Fibroblast of skin of back (primary cell): Measurements from ENCODE around the gene PIK3C2B.

Source experiments
- DNase-seq: peaks from one replicate; pipeline ENCODE4 v3.0.0-alpha.2; 2013

PIK3C2B gene

DNA sequence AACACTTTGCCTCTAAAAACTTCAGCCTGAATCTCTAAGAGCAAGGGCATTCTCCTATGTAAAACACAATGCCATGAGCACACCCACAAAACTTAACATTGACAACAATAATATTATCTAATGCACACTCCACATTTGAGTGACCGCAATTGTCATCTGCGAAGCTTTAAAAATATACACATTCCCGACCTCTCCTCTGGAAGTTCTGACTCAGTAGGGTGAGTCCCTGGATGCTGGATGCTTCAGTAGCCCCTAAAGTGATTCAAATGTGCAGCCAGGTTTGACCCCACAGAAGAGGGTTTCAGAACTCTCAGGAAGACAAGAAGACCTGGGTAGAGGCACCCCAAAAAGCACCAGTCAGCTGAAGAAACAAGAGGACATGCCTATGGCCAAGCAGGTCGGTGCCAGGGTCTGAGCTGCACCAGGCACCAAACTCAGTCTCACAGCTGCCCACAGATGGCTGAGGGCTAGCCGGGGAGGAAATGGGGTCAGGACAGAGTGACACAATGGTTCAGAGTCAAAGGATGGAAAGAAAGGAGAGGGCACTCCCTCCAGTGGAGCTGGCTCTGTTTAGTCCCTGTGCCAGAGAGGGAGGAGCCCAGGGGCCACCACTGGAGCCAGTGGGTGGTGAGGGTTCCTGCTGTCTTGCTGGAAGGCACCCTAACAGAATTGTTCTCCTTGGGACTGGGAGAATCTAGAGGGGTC lies 17.4 kb downstream of the PIK3C2B start:
- no peak for DNase-seq

DNA sequence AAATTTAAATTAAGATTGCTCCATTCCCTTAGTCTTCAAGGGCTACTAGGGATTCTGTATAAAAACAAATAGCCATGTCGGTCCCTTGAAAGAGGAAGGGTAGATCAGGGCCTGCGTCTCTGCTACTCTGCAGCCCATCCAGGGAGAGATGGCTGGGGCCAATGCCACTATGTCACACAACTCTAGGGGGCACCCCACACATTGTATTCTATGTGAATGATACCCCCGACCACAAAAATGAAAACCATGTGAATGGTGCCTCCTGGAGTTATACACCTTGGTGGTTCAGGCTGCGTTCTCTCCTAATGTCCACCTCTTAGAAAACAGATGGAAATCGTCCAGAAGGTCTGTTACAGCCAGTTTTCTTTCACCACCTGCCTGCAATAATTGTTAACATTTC lies 18.0 kb downstream of the PIK3C2B start:
- no peak for DNase-seq

DNA sequence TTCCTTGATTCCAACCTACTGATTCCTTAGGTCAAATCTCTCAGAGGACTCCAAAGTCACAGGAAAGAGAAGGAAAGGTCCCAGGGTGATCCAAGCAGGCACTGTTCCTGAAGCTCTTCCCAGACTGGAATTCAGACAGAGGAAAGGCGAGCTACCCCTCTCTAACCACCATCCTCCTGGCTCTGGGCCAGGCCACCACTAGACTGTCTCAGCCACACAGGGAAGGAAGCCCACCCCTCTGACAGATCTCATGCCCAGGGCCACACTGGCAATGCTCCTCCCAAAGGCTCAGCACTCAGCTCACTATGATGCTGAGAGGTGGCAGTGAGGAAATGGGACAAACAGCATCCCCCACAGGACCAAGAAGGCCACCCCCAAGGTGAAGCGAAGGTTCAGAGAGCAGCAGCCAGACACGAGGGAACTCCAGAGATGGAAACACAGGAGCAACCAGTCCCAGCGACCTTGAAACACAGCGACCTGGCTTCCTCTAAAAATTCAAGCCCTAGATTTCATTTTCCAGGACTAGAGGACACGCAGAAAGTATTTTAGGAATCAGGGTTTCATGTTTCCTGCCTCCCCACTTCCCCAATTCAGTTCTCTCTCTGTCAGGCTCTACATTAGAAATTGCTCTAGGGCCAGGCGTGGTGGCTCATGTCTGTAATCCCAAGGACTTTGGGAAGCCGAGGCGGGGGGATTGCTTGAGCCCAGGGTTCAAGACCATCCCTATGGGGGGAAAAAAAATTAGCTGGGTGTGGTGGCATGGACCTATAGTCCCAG lies 18.8 kb downstream of the PIK3C2B start:
- DNase-seq: peak; percentile 29

DNA sequence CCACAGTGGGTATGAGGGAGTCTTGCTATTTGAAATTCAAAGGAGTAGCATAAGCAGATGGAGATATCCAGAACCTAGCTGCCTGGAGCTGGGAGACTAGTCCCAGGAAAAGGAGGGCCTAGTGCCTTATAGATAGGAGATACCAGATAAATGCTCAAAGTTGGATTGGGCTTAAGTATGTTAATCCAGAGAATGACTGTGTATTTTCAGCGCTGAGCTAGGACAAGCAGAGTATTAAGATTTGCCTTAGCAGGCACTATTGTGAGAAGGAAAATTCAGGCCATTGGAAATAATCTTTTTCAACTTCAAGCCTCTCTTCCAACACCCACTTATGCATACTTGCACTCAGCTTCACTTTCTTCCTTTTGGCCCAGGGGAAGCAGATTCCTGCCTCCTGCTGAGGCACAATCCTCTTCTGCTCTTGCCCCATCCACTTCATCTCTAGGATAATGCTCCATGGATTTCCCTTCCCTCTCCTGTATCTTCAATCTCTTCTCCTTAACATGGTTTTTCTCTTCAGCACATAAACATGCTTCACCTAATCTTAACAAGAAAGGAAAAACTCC lies 21.1 kb downstream of the PIK3C2B start:
- no peak for DNase-seq

DNA sequence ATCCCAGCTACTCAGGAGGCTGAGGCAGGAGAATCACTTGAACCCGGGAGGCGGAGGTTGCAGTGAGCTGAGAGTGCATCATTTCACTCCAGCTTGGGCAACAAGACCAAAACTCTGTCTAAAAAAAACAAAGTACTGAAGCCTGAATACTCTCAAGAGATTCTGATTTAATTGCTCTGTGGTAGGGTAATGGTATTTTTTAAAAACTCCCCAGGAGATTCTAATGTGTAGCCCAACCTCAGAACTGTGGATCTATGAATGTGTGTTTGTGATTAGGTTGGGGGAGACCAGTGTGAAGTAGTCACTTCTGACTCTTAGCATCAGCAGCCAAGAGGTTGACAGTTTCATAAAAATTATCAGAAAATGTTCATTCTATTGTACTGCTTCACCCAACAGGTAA lies 21.9 kb downstream of the PIK3C2B start:
- no peak for DNase-seq

DNA sequence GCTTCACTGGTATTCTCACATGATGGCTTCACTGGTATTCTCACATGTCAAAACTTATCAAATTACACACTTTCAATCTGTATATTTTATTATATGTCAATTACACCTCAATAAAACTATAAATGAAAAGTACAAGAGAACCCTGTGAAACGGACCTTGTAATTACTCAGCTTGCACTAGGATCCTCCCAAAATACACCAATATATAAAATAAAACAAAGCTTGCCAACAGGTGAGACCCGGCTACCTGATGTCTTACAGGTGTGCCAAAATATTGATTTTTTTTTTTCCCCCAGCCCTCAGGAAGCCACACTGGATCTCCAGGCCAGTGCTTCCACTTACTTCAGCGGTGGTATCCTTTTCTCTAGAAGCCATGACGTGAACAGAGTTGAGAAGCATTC lies 22.9 kb downstream of the PIK3C2B start:
- no peak for DNase-seq

DNA sequence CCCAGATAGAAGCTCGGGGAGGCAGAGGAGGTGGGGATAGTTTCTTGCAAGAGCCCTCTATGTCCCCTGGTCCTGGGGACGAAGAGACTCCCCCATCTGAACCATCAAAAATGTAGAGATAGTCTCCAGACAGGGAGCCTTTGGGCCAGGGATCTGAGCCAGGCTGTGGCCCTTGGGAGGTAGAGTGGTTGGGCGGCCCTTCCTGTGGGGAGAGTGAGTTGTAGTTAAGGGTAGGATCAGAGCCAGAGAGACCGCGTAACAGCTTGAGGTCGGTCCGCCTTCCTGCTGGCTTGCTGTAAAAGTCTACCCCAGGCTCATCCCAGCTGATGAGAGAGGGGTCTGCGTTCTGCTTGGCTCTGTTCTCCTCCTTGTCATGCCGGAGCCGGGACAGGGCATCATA lies 25.3 kb downstream of the PIK3C2B start:
- no peak for DNase-seq

DNA sequence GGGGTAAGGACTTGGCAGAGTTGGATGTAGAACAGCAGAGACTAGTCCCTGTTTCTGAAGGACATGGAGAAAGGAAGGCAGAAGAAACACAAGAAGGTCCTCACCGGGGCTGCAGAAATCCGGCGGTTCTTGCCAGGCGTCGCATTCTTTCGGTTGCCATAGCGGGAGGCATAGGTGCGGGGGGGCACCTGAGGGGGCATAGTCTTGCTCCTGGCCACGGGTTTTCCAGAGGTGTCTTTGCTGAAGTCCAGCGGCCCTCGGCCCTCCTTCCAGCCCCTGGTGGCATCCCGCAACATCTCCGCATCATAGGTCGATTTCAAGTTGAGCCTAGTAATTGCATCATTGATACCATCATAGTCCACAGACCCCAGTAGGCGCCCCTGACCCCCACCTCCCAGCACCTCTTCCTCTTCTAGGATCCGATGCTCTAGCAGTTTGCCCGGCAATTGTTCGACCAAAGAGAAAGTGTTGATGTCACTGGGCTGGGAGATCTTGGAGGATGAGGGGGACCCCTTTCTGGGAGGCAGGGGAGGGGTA lies 25.8 kb downstream of the PIK3C2B start:
- DNase-seq: no peak

DNA sequence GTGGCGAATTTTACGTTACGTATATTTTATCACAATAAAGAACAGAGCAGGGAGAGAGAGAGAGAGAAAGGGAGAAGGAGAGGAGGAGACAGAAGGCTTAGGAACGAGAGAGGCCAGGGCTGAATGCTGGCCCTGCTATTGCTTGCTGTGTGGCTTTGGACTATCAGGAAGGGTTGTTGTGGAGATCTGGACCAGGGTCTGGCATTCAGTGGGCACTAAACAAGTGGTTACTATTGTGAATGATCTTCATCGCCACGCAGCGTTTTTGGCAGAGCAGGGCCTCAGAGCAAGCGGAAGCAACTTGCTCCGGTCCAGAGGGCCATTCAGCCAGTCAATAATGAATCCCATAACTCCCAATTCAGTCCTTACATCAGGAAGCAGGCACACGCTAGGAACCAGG lies 26.4 kb downstream of the PIK3C2B start:
- no peak for DNase-seq

DNA sequence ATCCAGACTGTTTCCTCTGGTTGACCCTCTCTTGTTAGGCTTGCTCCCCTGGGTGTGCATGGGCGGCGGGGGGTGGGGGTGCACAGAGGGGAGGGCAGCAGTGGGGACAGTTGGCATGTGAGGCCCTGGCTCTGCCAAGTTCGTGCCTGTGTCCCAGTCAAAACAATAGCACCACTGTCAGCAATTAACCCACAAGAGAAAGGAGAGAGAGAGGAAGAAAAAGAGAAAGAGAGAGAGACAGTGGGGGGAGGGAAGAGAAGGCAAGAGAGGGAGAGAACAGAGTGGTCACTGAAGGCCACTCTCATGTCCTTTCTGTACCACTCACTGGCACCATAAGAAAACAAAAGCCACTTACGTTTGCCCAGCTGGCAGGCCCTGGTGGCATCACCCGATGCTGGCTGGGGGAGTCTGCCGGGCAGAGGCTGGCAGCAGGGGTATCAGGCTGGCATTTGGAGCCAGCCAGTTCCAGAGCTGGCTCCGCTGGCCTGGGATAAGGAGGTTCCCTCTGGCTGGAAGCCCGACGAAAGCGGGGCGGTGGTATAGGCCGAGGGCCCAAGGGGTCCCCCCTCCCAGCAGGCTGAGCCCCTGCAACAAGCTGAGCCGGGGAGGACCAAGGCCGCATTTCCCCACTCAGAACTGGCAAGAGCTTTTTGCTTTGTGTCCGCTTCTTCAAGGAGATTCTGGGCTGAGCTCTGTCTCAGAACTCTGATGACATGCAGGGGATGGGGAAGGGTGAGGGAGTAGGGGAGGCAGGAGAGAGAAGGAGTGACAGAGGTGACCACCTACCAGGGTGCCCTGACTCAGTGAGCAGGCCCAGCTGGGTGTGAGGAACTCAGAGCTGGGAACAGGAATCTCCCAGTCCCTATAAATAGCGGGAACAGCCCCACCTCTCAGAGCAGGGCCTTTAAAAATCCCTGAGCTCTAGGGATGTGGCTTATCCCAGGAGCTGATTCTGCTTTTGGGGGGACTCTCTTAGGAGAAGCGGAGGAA lies 27.9 kb downstream of the PIK3C2B start:
- peak; percentile 29 for DNase-seq

DNA sequence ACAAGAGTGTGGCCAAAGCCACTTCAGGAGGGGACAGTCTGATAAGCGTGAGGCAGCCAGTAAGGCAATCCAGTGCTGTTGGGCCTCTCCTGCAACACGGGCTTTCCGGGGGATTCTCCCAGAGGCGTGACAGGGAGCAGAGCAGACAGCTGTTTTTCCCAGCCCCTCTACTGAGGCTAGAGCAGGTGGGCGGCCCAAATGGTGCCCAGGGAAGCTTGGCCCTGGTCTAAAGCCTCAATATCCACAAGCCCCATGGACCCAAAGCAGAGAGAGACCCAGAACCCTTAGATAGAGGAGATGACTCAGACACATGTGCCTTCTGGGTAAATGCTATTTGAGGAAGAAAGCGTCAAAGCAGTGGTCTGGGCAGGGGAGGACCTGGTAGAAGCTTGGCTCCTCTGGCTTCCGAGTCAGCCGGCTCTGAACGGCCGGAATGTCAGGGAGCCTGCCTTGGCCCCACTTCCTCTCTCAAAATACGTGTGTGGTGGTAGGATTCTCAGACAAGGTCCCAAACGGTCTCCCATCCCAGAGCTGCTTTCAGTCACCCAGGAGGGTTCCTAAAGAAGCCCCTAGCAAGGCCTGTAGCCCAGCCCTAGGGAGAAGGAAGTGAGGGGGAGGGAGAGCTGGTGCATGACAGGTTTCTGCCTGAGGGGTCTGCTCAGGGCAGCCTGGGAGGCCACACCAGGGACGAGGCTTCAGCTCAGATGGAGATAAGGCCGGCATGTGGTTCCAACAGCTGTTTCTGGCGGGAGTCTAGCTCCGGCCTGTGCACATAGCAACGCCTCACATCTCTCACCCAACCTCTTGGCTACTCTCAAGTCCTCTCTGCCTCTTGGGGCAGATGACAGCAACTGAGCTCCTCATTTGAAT lies 28.8 kb downstream of the PIK3C2B start:
- DNase-seq: no peak

DNA sequence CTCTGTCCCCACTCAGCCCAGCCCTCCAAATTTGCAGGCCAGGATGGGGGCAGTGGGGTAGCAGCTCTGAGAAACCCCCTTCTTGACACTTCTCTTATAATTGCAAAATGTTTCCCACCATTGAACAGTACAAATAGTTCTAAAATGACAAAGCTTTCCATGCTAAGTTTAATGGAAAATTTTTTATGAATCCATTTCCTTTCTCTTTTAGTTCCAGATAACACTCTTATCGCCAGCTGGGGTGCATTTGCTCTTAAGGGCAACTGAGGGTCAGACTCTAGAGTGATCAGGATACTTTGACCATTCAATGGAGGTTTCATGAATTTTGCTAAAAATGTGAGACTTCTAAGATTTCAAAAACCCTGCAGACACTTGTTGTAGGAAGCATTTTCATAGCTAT lies 29.9 kb downstream of the PIK3C2B start:
- no peak for DNase-seq

DNA sequence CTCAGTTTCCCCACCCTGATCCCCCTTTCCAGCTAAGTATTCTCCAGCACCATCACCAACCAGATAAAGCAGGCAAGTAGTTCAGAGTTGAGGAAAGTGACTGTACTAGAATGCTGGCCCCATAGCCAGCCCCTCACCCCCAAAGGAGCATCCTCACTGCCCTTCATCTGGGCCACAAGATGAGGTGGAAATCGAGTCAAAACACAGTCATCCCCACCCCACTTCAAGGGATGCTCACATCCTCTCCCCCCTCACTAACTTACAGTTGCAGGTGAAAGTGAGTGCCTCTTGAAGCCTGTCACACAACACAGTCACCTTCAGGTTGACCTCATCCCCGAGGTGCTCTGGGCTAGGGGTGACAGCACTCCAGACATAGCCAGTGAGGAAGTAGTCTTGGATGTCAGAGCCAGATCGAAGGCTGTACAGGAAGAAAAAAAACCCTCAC lies 30.4 kb downstream of the PIK3C2B start:
- DNase-seq: no peak

DNA sequence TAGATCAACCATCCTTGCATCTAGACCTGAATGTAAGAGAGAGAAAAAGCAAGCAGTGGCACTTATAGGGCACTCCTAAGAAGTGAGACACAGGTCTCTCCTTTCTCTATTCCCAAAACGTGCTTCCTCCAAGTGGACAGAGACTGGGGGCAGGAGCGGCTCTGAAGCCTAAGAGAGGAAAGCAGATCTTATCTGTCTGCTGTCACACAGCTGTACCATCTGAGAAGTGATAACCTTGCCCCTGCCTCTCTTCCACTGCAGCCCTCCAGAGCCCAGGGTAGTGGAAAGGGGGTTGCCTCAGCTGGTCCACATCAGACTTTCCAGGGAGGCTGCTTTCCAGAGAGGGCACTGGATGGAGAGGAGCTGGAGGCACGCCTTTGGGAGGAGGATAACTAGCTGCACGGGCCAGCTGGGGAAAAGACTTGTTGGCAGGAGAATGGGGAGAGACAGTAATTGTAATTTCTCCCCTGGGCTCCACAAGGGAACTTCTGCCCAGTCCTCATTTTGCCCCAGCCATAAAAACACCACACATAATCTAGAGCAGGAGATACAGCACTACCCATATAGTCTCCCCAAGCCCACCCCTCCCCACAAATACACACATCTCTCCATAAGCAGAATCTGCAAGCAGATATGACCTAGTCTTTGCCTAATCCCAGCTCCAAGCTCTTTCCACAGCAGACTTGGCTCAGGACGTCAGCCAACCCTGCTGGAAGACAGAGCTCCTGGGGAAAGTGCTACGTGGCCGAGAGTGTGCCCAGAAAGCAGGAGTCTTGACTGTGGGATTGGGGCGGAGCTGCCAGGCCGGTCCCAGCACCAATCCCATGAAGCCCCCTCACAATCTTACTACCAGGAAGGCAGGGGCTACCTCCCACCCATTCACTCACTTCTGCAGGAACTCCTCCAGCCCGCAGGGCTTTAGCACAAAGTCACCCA lies 31.2 kb downstream of the PIK3C2B start:
- no peak for DNase-seq

DNA sequence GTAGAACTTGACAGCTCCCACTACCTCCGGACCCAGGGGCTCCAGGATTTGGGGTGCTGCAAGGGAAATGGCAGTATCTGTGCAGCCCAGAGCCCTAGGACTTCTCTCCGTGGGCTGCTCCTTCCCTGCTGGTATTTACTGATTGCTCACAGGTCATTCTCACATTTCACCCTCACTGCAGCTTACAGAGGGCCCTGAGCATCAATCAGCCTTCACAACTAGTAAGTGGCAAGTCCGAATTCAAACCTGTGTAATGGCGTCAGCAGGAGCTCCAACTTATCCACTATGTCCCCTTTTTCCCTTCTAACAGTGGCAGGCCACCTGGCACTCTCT lies 32.4 kb downstream of the PIK3C2B start:
- no peak for DNase-seq

DNA sequence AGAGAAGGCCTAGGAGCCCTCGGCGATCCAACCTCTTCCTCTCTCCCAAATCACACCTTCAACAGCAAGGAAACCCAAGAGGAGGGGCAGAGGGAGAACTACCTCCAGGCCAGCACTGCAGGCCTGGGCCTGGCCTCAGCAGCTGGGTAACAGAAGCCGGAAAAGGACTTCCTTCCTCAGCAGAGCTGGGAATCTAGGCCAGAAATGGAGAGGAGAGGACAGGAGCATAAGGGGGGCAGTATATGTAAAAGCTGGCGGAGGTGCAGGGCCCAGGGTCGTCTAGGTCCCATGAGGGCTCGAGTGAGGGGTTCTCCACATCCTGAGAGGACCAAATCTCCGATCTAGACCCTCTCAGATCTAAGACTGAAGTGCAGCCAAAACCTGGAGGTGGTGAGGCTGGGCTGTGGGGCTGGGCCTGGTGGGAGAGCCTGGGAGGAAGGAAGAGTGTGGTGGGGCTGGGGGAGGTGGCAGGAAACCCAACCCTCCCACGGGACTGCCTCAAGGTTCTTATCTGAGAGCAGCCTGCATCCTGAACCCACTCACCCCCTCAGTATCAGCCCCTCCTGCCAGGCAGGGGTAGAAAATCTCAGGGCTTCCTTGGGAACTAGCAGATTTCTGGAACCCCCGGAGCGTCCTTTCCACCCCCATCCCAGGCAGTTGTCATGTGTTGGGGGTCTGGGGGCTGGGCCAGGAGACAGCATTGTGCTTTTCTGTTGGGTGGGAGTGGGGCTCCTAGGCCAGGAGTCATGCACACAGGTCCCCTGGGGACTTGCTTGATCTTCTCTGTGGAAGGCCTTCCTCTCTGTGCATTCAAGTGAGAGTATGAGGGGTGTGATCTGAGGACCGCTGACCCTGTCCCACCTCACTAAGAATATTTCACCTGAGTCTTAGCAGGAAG lies 33.0 kb downstream of the PIK3C2B start:
- DNase-seq: no peak

DNA sequence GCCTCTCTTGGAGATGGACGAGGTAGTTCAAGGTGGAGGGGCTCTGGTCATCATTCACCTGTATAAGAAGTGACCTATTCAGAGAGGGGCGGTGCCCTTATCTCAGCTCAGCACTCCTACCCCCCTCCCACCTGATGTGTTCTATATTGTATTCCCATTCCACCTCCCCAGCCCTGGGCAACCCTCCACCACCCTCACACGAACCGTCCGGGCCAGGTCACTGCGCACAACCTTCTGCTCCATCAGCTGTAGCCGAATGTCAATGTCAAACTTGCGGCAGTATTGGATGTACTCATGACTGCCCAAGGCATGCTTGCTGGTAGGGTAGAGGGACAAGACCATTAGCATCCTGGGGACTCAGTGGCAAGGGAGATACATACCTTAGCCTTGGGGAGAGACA lies 34.3 kb downstream of the PIK3C2B start:
- DNase-seq: no peak

DNA sequence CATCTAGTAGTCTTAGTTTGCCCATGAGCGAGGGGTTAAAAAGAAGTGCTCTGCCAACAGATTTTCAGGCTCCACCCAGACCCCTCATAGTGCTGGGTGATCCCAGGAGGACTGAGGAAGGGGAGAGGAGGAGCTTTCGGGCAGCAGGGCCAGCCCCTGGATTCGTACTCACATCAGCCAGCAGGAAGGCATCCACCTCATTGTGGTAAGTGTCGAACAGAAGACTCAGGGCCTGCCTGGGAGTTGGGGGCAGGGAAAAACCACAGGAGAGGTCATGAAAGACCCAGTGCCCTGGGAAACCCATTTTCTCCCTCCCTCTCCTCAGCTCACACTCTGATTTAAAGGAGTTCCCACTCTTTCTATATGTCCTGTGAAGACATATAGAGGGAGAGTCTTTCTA lies 34.9 kb downstream of the PIK3C2B start:
- no peak for DNase-seq

DNA sequence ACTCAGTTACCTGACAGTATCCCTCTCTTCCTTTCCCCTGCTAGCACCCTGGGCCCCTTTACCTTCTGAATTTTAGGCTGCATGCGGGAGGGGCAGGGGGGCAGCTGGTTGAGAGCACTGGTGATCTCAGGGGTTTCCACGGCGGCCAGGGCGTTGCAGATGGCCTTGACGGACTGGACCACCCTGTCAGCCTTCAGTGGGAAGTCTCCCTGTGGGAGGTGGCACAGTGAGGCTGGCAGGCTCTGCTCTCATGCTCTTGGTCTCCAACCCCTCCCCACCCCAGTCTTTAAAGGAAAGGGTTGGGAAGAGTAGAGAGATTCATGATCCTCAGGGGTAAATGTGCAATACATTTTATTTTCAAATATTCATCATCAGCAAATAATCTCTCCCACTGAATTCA lies 36.9 kb downstream of the PIK3C2B start:
- no peak for DNase-seq
